SK-N-SH (cell line): Measurements from ENCODE around the gene NTM. TPM values are rescaled to one million over a fixed set of nuclear protein-coding genes. Genes with fewer than 3 reads are reported as not detected.

Source experiments
- CTCF ChIA-PET: fragments of 300-600, 350-600 bp; formaldehyde crosslinking; extraction: SDS; loops from one replicate; lab custom pipeline; 2021; lab: Yijun Ruan, JAX
- POLR2A ChIA-PET: fragments of 350-600 bp; sonication (Branson Sonifier 250); formaldehyde crosslinking; extraction: SDS; loops from one replicate; lab custom pipeline; 2020; ENCODE audit warnings: antibody characterized with exemption, inconsistent platforms; lab: Yijun Ruan, JAX
- DNase-seq: peaks from one replicate; pipeline ENCODE4 v3.0.0; 2012
- H2AFZ ChIP-seq: fragments of 200-600 bp; sonication (generic); 2 replicates; pipeline ENCODE4 v1.8.1; 2016; ENCODE audit warnings: antibody characterized with exemption, mild to moderate bottlenecking, low read depth
- H3F3A ChIP-seq: fragments of 200-600 bp; sonication (generic); replicated peaks from 2 replicates; pipeline ENCODE3; 2016; ENCODE audit warnings: antibody characterized with exemption, mild to moderate bottlenecking; ENCODE audit not compliant: insufficient read depth
- H3K27ac ChIP-seq, 2 experiments: fragments of 200-500 bp in 1 of 2; fragments of 200-600 bp in 1 of 2; sonication (Bioruptor generic) in 1 of 2; sonication (generic), shearing (Covaris generic) in 1 of 2; 2 replicates each; pipeline versions ENCODE4 v1.5.1 to v1.6.1; 2014 to 2016; ENCODE audit warnings: low read depth in 2 of 2, inconsistent platforms in 1 of 2, low read length in 1 of 2, mild to moderate bottlenecking in 1 of 2, mixed read lengths in 1 of 2
- H3K27me3 ChIP-seq: fragments of 200-600 bp; sonication (generic), shearing (Covaris generic); 2 replicates; pipeline ENCODE4 v1.6.1; 2016; ENCODE audit warnings: mixed run types; ENCODE audit not compliant: insufficient read depth
- H3K36me3 ChIP-seq, 2 experiments: fragments of 200-500 bp in 1 of 2; fragments of 200-600 bp in 1 of 2; sonication (Bioruptor generic) in 1 of 2; sonication (generic) in 1 of 2; replicated peaks in 1 of 2; 2 replicates each; pipeline versions ENCODE3 to v1.5.1; 2014 to 2016; ENCODE audit warnings: low read length in 1 of 2, mild to moderate bottlenecking in 1 of 2; ENCODE audit not compliant: insufficient read depth in 2 of 2, control insufficient read depth in 1 of 2
- H3K4me1 ChIP-seq, 2 experiments: fragments of 200-500 bp in 1 of 2; fragments of 200-600 bp in 1 of 2; sonication (Bioruptor generic) in 1 of 2; sonication (generic), shearing (Covaris generic) in 1 of 2; 2 replicates each; pipeline versions ENCODE4 v1.5.1 to v1.6.1; 2014 to 2016; ENCODE audit warnings: low read depth in 1 of 2, low read length in 1 of 2, mixed run types in 1 of 2; ENCODE audit not compliant: insufficient read depth in 2 of 2, control insufficient read depth in 1 of 2
- H3K4me2 ChIP-seq: fragments of 200-600 bp; sonication (generic), shearing (Covaris generic); 2 replicates; pipeline ENCODE4 v1.6.1; 2017; ENCODE audit warnings: mixed run types
- H3K4me3 ChIP-seq, 2 experiments: fragments of 200-500 bp in 1 of 2; fragments of 200-600 bp in 1 of 2; sonication (Bioruptor generic) in 1 of 2; sonication (generic), shearing (Covaris generic) in 1 of 2; 2 replicates each; pipeline versions ENCODE4 v1.5.1 to v1.8.1; 2014 to 2016; ENCODE audit warnings: low read depth in 2 of 2, inconsistent platforms in 1 of 2, low read length in 1 of 2, mild to moderate bottlenecking in 1 of 2, mixed read lengths in 1 of 2, moderate library complexity in 1 of 2
- H3K79me2 ChIP-seq: fragments of 200-600 bp; sonication (generic); 2 replicates; pipeline ENCODE4 v1.8.1; 2017; ENCODE audit warnings: mild to moderate bottlenecking; ENCODE audit not compliant: insufficient read depth
- H3K9ac ChIP-seq: fragments of 200-600 bp; sonication (generic); 2 replicates; pipeline ENCODE4 v1.6.1; 2017; ENCODE audit warnings: mixed run types
- H3K9me2 ChIP-seq: fragments of 200-600 bp; sonication (generic); 2 replicates; pipeline ENCODE4 v1.6.1; 2017; ENCODE audit warnings: mixed run types
- H3K9me3 ChIP-seq: fragments of 200-600 bp; sonication (generic); 2 replicates; pipeline ENCODE4 v1.6.1; 2017; ENCODE audit warnings: mixed run types, mild to moderate bottlenecking, moderate library complexity
- H4K20me1 ChIP-seq: fragments of 200-600 bp; sonication (generic); 2 replicates; pipeline ENCODE4 v1.6.1; 2017; ENCODE audit warnings: mild to moderate bottlenecking, mixed run types; ENCODE audit not compliant: insufficient read depth
- CTCF ChIP-seq: fragments of 200-600 bp; sonication (generic); IDR thresholded peaks from 2 replicates; pipeline ENCODE4 v1.6.1; 2017; ENCODE audit warnings: antibody characterized with exemption, mild to moderate bottlenecking, moderate library complexity
- EZH2phosphoT487 ChIP-seq: fragments of 200-600 bp; sonication (generic); IDR thresholded peaks from 2 replicates; pipeline ENCODE4 v1.6.1; 2017; ENCODE audit warnings: low read depth, mixed run types, mild to moderate bottlenecking, antibody characterized with exemption, moderate library complexity, borderline replicate concordance
- FOSL2 ChIP-seq: IDR thresholded peaks from 2 replicates; pipeline ENCODE4 v1.4.0; 2012; ENCODE audit warnings: low read depth, mild to moderate bottlenecking, moderate library complexity, borderline replicate concordance
- FOXM1 ChIP-seq: IDR thresholded peaks from 2 replicates; pipeline ENCODE4 v1.4.0; 2012; ENCODE audit warnings: low read depth, mild to moderate bottlenecking
- IRF3 ChIP-seq: fragments of 150-350 bp; IDR thresholded peaks from 2 replicates; pipeline ENCODE4 v1.6.1; 2016; ENCODE audit warnings: mild to moderate bottlenecking, low read depth, low read length
- MAX ChIP-seq: IDR thresholded peaks from 2 replicates; pipeline ENCODE4 v1.4.0; 2012; ENCODE audit warnings: low read depth
- MEF2A ChIP-seq: IDR thresholded peaks from 2 replicates; pipeline ENCODE4 v1.4.0; 2012; ENCODE audit warnings: low read depth, borderline replicate concordance
- NRF1 ChIP-seq: IDR thresholded peaks from 2 replicates; pipeline ENCODE4 v1.6.1; 2012; ENCODE audit warnings: low read depth, mild to moderate bottlenecking, low read length
- POLR2AphosphoS5 ChIP-seq: IDR thresholded peaks from 2 replicates; pipeline ENCODE4 v1.6.1; 2012; ENCODE audit warnings: low read depth, low read length
- REST ChIP-seq: IDR thresholded peaks from 2 replicates; pipeline ENCODE4 v1.6.1; 2012; ENCODE audit warnings: mild to moderate bottlenecking, low read depth, low read length, moderate library complexity
- RFX5 ChIP-seq: IDR thresholded peaks from 2 replicates; pipeline ENCODE4 v1.6.1; 2012; ENCODE audit warnings: mild to moderate bottlenecking, improper control_type of control experiment, low read length
- RXRA ChIP-seq: IDR thresholded peaks from 2 replicates; pipeline ENCODE4 v1.4.0; 2012; ENCODE audit warnings: low read depth, mild to moderate bottlenecking, borderline replicate concordance
- SIN3A ChIP-seq: IDR thresholded peaks from 2 replicates; pipeline ENCODE4 v1.6.1; 2012; ENCODE audit warnings: low read depth, mild to moderate bottlenecking, low read length, moderate library complexity, borderline replicate concordance
- TAF1 ChIP-seq: IDR thresholded peaks from 2 replicates; pipeline ENCODE4 v1.6.1; 2012; ENCODE audit warnings: low read depth, mild to moderate bottlenecking, low read length, moderate library complexity, borderline replicate concordance
- YY1 ChIP-seq: IDR thresholded peaks from 2 replicates; pipeline ENCODE4 v1.4.0; 2012; ENCODE audit warnings: low read depth, mild to moderate bottlenecking
- WGBS: methylation state at CpG from one replicate; pipeline ENCODE4 v1.1.6; 2017; ENCODE audit warnings: low lambda C conversion rate; 5-methylcytosine and 5-hydroxymethylcytosine counted together
- polyA plus RNA-seq, 3 experiments: library from polyadenylated mRNA; depleted of rRNA; stranded (reverse); fragments of >200 nt; gene quantifications; 2 replicates each; pipeline ENCODE4 v1.2.3, GENCODE V29; 2012

NTM gene
- polyA plus RNA-seq, 1 of the 3 experiments (the other 2 are of a cell fraction): 20.0 TPM

GRCh38 chr11:131877246-131877942, 507.0 kb downstream of the NTM start:
- no peak overlapping the region; the same call in 1 of the 2 replicates for H3K4me2 ChIP-seq
- ChIA-PET CTCF (interaction anchor here (1.2 kb wide), 1 partner anchor 130 kb away, joined by 3 read pairs; no protein-coding TSS in a partner anchor), POLR2A (no interaction called here)
- no peaks in the 10 kb centered on the region for H3K9me2 ChIP-seq
- H3K9me3 ChIP-seq: no peaks in the 10 kb centered on the region
- peak overlapping the region; percentile 37; the same call in 1 of the 2 replicates for H2AFZ ChIP-seq
- no peak overlapping the region for H3K4me3 ChIP-seq
- no peaks in the 10 kb centered on the region for H3K36me3 ChIP-seq
- no peak overlapping the region; a peak in 1 of 4 replicates for H3K27ac ChIP-seq
- no peak for TF ChIP-seq CTCF
- no peak for TF ChIP-seq EZH2phosphoT487
- TF ChIP-seq MAX: no peak
- no peak for TF ChIP-seq IRF3
- H4K20me1 ChIP-seq: no peaks in the 10 kb centered on the region
- H3F3A ChIP-seq: no peaks in the 10 kb centered on the region
- WGBS: 83% methylated on average over 9 of the region's 10 CpGs
- DNase-seq: no peak
- no peaks in the 10 kb centered on the region for H3K79me2 ChIP-seq
- peaks cover 0 to 8% of the 10 kb centered on the region in 2 experiments; a peak in 1 of 4 replicates for H3K4me1 ChIP-seq
- H3K27me3 ChIP-seq: no peaks in the 10 kb centered on the region
- no peak overlapping the region for H3K9ac ChIP-seq

GRCh38 chr11:131880316-131880715, 509.9 kb downstream of the NTM start:
- no peak overlapping the region for H2AFZ ChIP-seq
- no peak overlapping the region for H3K4me2 ChIP-seq
- H3K4me1 ChIP-seq: peaks cover 0 to 8% of the 10 kb centered on the region in 2 experiments; a peak in 1 of 4 replicates
- no peaks in the 10 kb centered on the region for H3K9me3 ChIP-seq
- no peaks in the 10 kb centered on the region for H3K79me2 ChIP-seq
- no peak overlapping the region for H3K4me3 ChIP-seq
- DNase-seq: no peak
- H3K27me3 ChIP-seq: no peaks in the 10 kb centered on the region
- H3K36me3 ChIP-seq: no peaks in the 10 kb centered on the region
- no peak for TF ChIP-seq MAX
- no peak for TF ChIP-seq NRF1
- TF ChIP-seq POLR2AphosphoS5: no peak
- TF ChIP-seq FOSL2: no peak
- no peak for TF ChIP-seq YY1
- TF ChIP-seq TAF1: no peak
- no peak for TF ChIP-seq REST
- TF ChIP-seq SIN3A: no peak
- TF ChIP-seq RXRA: no peak
- TF ChIP-seq RFX5: no peak
- no peak for TF ChIP-seq FOXM1
- TF ChIP-seq MEF2A: no peak
- no peak overlapping the region for H3K9ac ChIP-seq
- H3F3A ChIP-seq: no peaks in the 10 kb centered on the region
- no peaks in the 10 kb centered on the region for H3K9me2 ChIP-seq
- POLR2A ChIA-PET: no interaction called here
- CTCF ChIA-PET: interaction anchor here (1.0 kb wide), 1 partner anchor 12 kb away, joined by 3 read pairs; no protein-coding TSS in a partner anchor
- no peaks in the 10 kb centered on the region for H4K20me1 ChIP-seq
- no peak overlapping the region for H3K27ac ChIP-seq
- WGBS: 80% methylated on average over 3 of the region's 3 CpGs
